OCI-LY7 (cell line): ENCODE data around the gene ATF7. TPM values are rescaled to one million over a fixed set of nuclear protein-coding genes. Genes with fewer than 3 reads are reported as not detected.
"Not testable (repeated sequence)": the region's sequence is repeated elsewhere in the genome, so short reads cannot be mapped to it uniquely, and the experiment has no call there.

ENCODE experiments used
- BruUV-seq: library from RNA; stranded (reverse); fragments of 400-500 nt; replicated peaks from 2 replicates; lab custom pipeline; 2021; lab: Mats Ljungman, UMichigan
- CTCF ChIA-PET: fragments of 300-600 bp; sonication (Branson Sonifier 250); formaldehyde crosslinking; loops from one replicate; lab custom pipeline; 2022; ENCODE audit warnings: antibody characterized with exemption; ENCODE audit not compliant: unreplicated experiment; lab: Charles Lee
- POLR2A ChIA-PET: fragments of 300-600 bp; sonication (Branson Sonifier 250); formaldehyde crosslinking; loops from one replicate; lab custom pipeline; 2022; ENCODE audit warnings: antibody characterized with exemption; lab: Charles Lee
- DNase-seq: peaks from one replicate; pipeline ENCODE4 v3.0.0-alpha.2; 2015; ENCODE audit warnings: low spot score
- H2AFZ ChIP-seq: fragments of 200-600 bp; sonication (generic), shearing (Covaris generic); 2 replicates; pipeline ENCODE4 v1.6.1; 2014; ENCODE audit warnings: mild to moderate bottlenecking, antibody characterized with exemption, low read length, moderate library complexity
- H3K27ac ChIP-seq: fragments of 200-600 bp; sonication (generic); 2 replicates; pipeline ENCODE4 v1.5.1; 2014; ENCODE audit warnings: mixed run types, low read depth, mild to moderate bottlenecking, moderate library complexity, low read length, inconsistent platforms; ENCODE audit not compliant: poor library complexity, severe bottlenecking
- H3K36me3 ChIP-seq: fragments of 200-600 bp; sonication (generic); 2 replicates; pipeline ENCODE4 v1.6.1; 2014; ENCODE audit warnings: mild to moderate bottlenecking, antibody characterized with exemption, low read length, moderate library complexity, mixed read lengths; ENCODE audit not compliant: insufficient read depth
- H3K4me1 ChIP-seq: fragments of 200-600 bp; sonication (generic); 2 replicates; pipeline ENCODE4 v1.5.1; 2014; ENCODE audit warnings: mild to moderate bottlenecking, low read length; ENCODE audit not compliant: insufficient read depth, poor library complexity, severe bottlenecking
- H3K4me2 ChIP-seq: fragments of 200-600 bp; sonication (generic); 2 replicates; pipeline ENCODE4 v1.6.1; 2014; ENCODE audit warnings: mild to moderate bottlenecking, low read length
- H3K4me3 ChIP-seq: fragments of 200-600 bp; sonication (generic); 2 replicates; pipeline ENCODE4 v1.5.1; 2014; ENCODE audit warnings: mild to moderate bottlenecking, low read depth, low read length; ENCODE audit not compliant: poor library complexity, severe bottlenecking
- H3K79me2 ChIP-seq: fragments of 200-600 bp; sonication (generic); 2 replicates; pipeline ENCODE4 v1.6.1; 2016; ENCODE audit warnings: low read depth, mild to moderate bottlenecking, low read length, moderate library complexity, mixed read lengths; ENCODE audit not compliant: insufficient read depth
- H3K9me2 ChIP-seq: fragments of 200-600 bp; sonication (generic); 2 replicates; pipeline ENCODE4 v1.6.1; 2016; ENCODE audit warnings: mild to moderate bottlenecking, low read length, mixed read lengths; ENCODE audit not compliant: insufficient read depth
- H3K9me3 ChIP-seq: fragments of 200-600 bp; sonication (generic); 2 replicates; pipeline ENCODE4 v1.6.1; 2014; ENCODE audit warnings: mild to moderate bottlenecking, mixed run types, low read length, mixed read lengths
- H4K20me1 ChIP-seq: fragments of 200-600 bp; sonication (generic); 2 replicates; pipeline ENCODE4 v1.6.1; 2014; ENCODE audit warnings: mild to moderate bottlenecking, antibody characterized with exemption, low read length, moderate library complexity, mixed read lengths; ENCODE audit not compliant: insufficient read depth
- CTCF ChIP-seq: fragments of 200-600 bp; sonication (generic); conservative IDR thresholded peaks from 2 replicates; pipeline ENCODE4 v1.5.1; 2014; ENCODE audit warnings: mild to moderate bottlenecking, antibody characterized with exemption, low read length, moderate library complexity, mixed read lengths
- EZH2phosphoT487 ChIP-seq: fragments of 200-600 bp; sonication (generic); IDR thresholded peaks from 2 replicates; pipeline ENCODE4 v1.6.1; 2018; ENCODE audit warnings: low read depth, borderline replicate concordance, mild to moderate bottlenecking, mixed run types, antibody characterized with exemption, low read length, moderate library complexity, mixed read lengths
- intact Hi-C: fragments of 100-400 bp; cut with micrococcal nuclease; formaldehyde crosslinking; loops from one replicate; pipeline ENCODE4 v1.10.0; 2022; ENCODE audit not compliant: unreplicated experiment
- total RNA-seq, 2 experiments: library from RNA; depleted of rRNA in 1 of 2; stranded (reverse); fragments of >200 nt in 1 of 2; shearing (Covaris generic) in 1 of 2; gene quantifications; 2 replicates each; pipeline ENCODE4 v1.2.3, GENCODE V29; 2014 to 2022

The ATF7 gene
- total RNA-seq, 2 experiments from 2014 or later: 6.8 to 23.2 TPM

- Histone ChIP-seq H4K20me1 (no peaks in the 10 kb centered on the region), H3K4me1 (no peaks in the 10 kb centered on the region), H3K27ac (no peak overlapping the region), H3K4me3 (no peak overlapping the region), H3K9me2 (no peaks in the 10 kb centered on the region), H3K9me3 (no peaks in the 10 kb centered on the region), H3K79me2 (no peaks in the 10 kb centered on the region), H3K4me2 (no peak overlapping the region), H2AFZ (no peak overlapping the region), H3K36me3 (no peaks in the 10 kb centered on the region)
- intact Hi-C loops: no loop called here
- ChIA-PET POLR2A (interaction anchor here (0.7 to 1.2 kb wide), 2 partner anchors 13 to 26 kb away, joined by 3 to 5 read pairs; partner anchors contain the start of gene ATF7), CTCF (interaction anchor here (0.5 kb wide), 1 partner anchor 107 kb away, joined by 5 read pairs; no protein-coding TSS in a partner anchor)
- no peak for DNase-seq
- TF ChIP-seq EZH2phosphoT487: no peak
- TF ChIP-seq CTCF: no peak
- BruUV-seq: no TSS peak
Observed at GRCh38 chr12:53638057-53638456, 11.9 kb upstream of the ATF7 start.

- Histone ChIP-seq H3K9me3 (no peaks in the 10 kb centered on the region), H3K9me2 (no peaks in the 10 kb centered on the region), H4K20me1 (no peaks in the 10 kb centered on the region), H2AFZ (no peak overlapping the region), H3K4me2 (no peak overlapping the region), H3K79me2 (no peaks in the 10 kb centered on the region), H3K27ac (no peak overlapping the region), H3K4me3 (no peak overlapping the region), H3K36me3 (no peaks in the 10 kb centered on the region), H3K4me1 (no peaks in the 10 kb centered on the region)
- ChIA-PET CTCF (no interaction called here), POLR2A (interaction anchor here (0.7 to 1.0 kb wide), 2 partner anchors 39 to 537 kb away, joined by 3 to 4 read pairs; no protein-coding TSS in a partner anchor)
- intact Hi-C loops: no loop called here
- DNase-seq: no peak
- no TSS peak for BruUV-seq
- TF ChIP-seq EZH2phosphoT487 (no peak), CTCF (no peak)
Observed at GRCh38 chr12:53636641-53637040, 10.5 kb upstream of the ATF7 start.

- H4K20me1 ChIP-seq, H3K27ac ChIP-seq, H3K4me2 ChIP-seq, intact Hi-C loops, H3K79me2 ChIP-seq, H2AFZ ChIP-seq, H3K9me2 ChIP-seq, H3K4me1 ChIP-seq, H3K9me3 ChIP-seq, CTCF ChIA-PET, DNase-seq, H3K4me3 ChIP-seq, BruUV-seq, H3K36me3 ChIP-seq: not testable (repeated sequence)
- POLR2A ChIA-PET: interaction anchor here (1.0 kb wide), 1 partner anchor 12 kb away, joined by 3 read pairs; no protein-coding TSS in a partner anchor
Observed at GRCh38 chr12:53635708-53636107, 9.5 kb upstream of the ATF7 start.
